A549 (cell line): ENCODE results near the gene LMO1. TPM values are rescaled to one million over a fixed set of nuclear protein-coding genes. Genes with fewer than 3 reads are reported as not detected.

Experiments
- ATAC-seq, 2 experiments: fragments of 200-7000 bp in 1 of 2; fragments of >200 bp in 1 of 2; cut with Nextera tagmentation in 1 of 2; cut with Tn5 transposase in 1 of 2; 3 replicates each; pipeline versions ENCODE4 v1.8.0 to v1.9.1; 2018 to 2020; ENCODE audit warnings: mild to moderate bottlenecking in 1 of 2, moderate library complexity in 1 of 2
- CTCF ChIA-PET: fragments of 300-600 bp; sonication (Branson Sonifier 250); formaldehyde crosslinking; extraction: SDS; loops from one replicate; lab custom pipeline; 2021; ENCODE audit warnings: antibody characterized with exemption, inconsistent platforms; lab: Yijun Ruan, JAX
- POLR2A ChIA-PET: fragments of 350-600 bp; formaldehyde crosslinking; extraction: SDS; loops from one replicate; lab custom pipeline; 2021; ENCODE audit warnings: antibody characterized with exemption, inconsistent platforms; lab: Yijun Ruan, JAX
- DNase-seq, 2 experiments: peaks; one replicate each; pipeline versions ENCODE4 v3.0.0 to v3.0.0-alpha.2; 2011 to 2016; ENCODE audit warnings: low read depth in 1 of 2, low spot score in 1 of 2
- FAIRE-seq: peaks from 2 replicates; lab custom pipeline; 2011; peaks lifted over from hg19 to GRCh38; lab: Jason Lieb, UNC
- H3K27ac ChIP-seq, 2 experiments: fragments of >200 bp; sonication (Bioruptor Twin); formaldehyde crosslinking; 3 replicates each; pipeline ENCODE4 v1.5.1; 2016 to 2017
- H3K4me1 ChIP-seq: fragments of >200 bp; sonication (Bioruptor Twin); formaldehyde crosslinking; 3 replicates; pipeline ENCODE4 v1.6.1; 2016
- H3K4me2 ChIP-seq: fragments of >200 bp; sonication (Bioruptor Twin); formaldehyde crosslinking; 3 replicates; pipeline ENCODE4 v1.6.1; 2016
- H3K4me3 ChIP-seq: fragments of >200 bp; sonication (Bioruptor Twin); formaldehyde crosslinking; 3 replicates; pipeline ENCODE4 v1.5.1; 2016
- H3K9me3 ChIP-seq: fragments of >200 bp; sonication (Bioruptor Twin); formaldehyde crosslinking; 3 replicates; pipeline ENCODE4 v1.6.1; 2016
- BHLHE40 ChIP-seq: IDR thresholded peaks from 2 replicates; pipeline ENCODE4 v1.6.1; 2012; ENCODE audit warnings: low read depth, low read length, inconsistent platforms
- CBX2 ChIP-seq: fragments of 200-600 bp; sonication (generic); IDR thresholded peaks from 2 replicates; pipeline ENCODE4 v1.6.1; 2016; ENCODE audit warnings: low read depth, mild to moderate bottlenecking, borderline replicate concordance
- CBX8 ChIP-seq: fragments of 200-600 bp; sonication (generic); IDR thresholded peaks from 2 replicates; pipeline ENCODE4 v1.6.1; 2016
- CEBPB ChIP-seq, 2 experiments: fragments of >200 bp in 1 of 2; sonication (Bioruptor Twin) in 1 of 2; formaldehyde crosslinking in 1 of 2; IDR thresholded peaks; 2 replicates each; pipeline ENCODE4 v1.6.1; 2012 to 2016
- CHD2 ChIP-seq: fragments of 150-350 bp; IDR thresholded peaks from 2 replicates; pipeline ENCODE4 v1.6.1; 2014; ENCODE audit warnings: low read length; ENCODE audit not compliant: partially characterized antibody
- CHD4 ChIP-seq: fragments of 200-600 bp; sonication (generic); IDR thresholded peaks from 2 replicates; pipeline ENCODE4 v1.6.1; 2016; ENCODE audit warnings: antibody characterized with exemption, mild to moderate bottlenecking, borderline replicate concordance
- ESRRA ChIP-seq: fragments of 150-350 bp; IDR thresholded peaks from 2 replicates; pipeline ENCODE4 v1.6.1; 2014; ENCODE audit warnings: mild to moderate bottlenecking, low read length, borderline replicate concordance
- FOSL2 ChIP-seq, 2 experiments: fragments of 450-650 bp in 1 of 2; fragments of >200 bp in 1 of 2; sonication (Bioruptor Twin) in 1 of 2; formaldehyde crosslinking; IDR thresholded peaks; 2 replicates each; pipeline versions ENCODE4 v1.5.0 to v1.6.1; 2016 to 2020; ENCODE audit warnings: mild to moderate bottlenecking in 1 of 2, moderate library complexity in 1 of 2
- FOXS1 ChIP-seq: fragments of 250-450 bp; sonication (Bioruptor Pico); IDR thresholded peaks from 2 replicates; pipeline ENCODE4 v1.5.0; 2020; ENCODE audit warnings: mild to moderate bottlenecking, moderate library complexity
- GATA3 ChIP-seq: IDR thresholded peaks from 2 replicates; pipeline ENCODE4 v1.6.1; 2012; ENCODE audit warnings: borderline replicate concordance
- HDAC2 ChIP-seq: fragments of 200-600 bp; sonication (generic); IDR thresholded peaks from 2 replicates; pipeline ENCODE4 v1.6.1; 2016
- HEYL ChIP-seq: fragments of 250-450 bp; sonication (Bioruptor Pico); IDR thresholded peaks from 2 replicates; pipeline ENCODE4 v1.8.0; 2021; ENCODE audit warnings: mild to moderate bottlenecking, moderate library complexity
- HOXA7 ChIP-seq: fragments of 250-450 bp; sonication (Bioruptor Pico); IDR thresholded peaks from 2 replicates; pipeline ENCODE4 v1.5.0; 2020; ENCODE audit warnings: mild to moderate bottlenecking, moderate library complexity
- HOXB5 ChIP-seq: fragments of 250-450 bp; sonication (Bioruptor Pico); IDR thresholded peaks from 2 replicates; pipeline ENCODE4 v1.5.0; 2020; ENCODE audit warnings: mild to moderate bottlenecking, moderate library complexity
- JUNB ChIP-seq: fragments of >200 bp; sonication (Bioruptor Twin); formaldehyde crosslinking; IDR thresholded peaks from 2 replicates; pipeline ENCODE4 v1.6.1; 2016
- KDM5A ChIP-seq: fragments of 200-600 bp; sonication (generic); IDR thresholded peaks from 2 replicates; pipeline ENCODE4 v1.6.1; 2016; ENCODE audit warnings: antibody characterized with exemption, mild to moderate bottlenecking
- NFE2L2 ChIP-seq: fragments of 150-350 bp; conservative IDR thresholded peaks from 2 replicates; pipeline ENCODE4 v1.6.1; 2014; ENCODE audit warnings: low read length
- NR3C1 ChIP-seq: fragments of >200 bp; sonication (Bioruptor Twin); formaldehyde crosslinking; IDR thresholded peaks from 3 replicates; pipeline ENCODE4 v1.6.1; 2017
- PHF8 ChIP-seq: fragments of 200-600 bp; sonication (generic); IDR thresholded peaks from 2 replicates; pipeline ENCODE4 v1.6.1; 2016; ENCODE audit warnings: low read depth, mild to moderate bottlenecking, antibody characterized with exemption, moderate library complexity, borderline replicate concordance
- RAD21 ChIP-seq, 2 experiments: fragments of >200 bp in 1 of 2; sonication (Bioruptor Twin) in 1 of 2; formaldehyde crosslinking in 1 of 2; IDR thresholded peaks in 1 of 2; conservative IDR thresholded peaks in 1 of 2; 2 replicates in 1 of 2; 3 replicates in 1 of 2; pipeline ENCODE4 v1.6.1; 2012 to 2018; ENCODE audit warnings: inconsistent platforms in 1 of 2
- RCOR1 ChIP-seq: fragments of 150-350 bp; IDR thresholded peaks from 2 replicates; pipeline ENCODE4 v1.6.1; 2014; ENCODE audit warnings: antibody characterized with exemption, low read length, low read depth
- SREBF2 ChIP-seq: fragments of 450-650 bp; IDR thresholded peaks from 2 replicates; pipeline ENCODE4 v1.6.1; 2014; ENCODE audit warnings: mild to moderate bottlenecking, moderate library complexity
- TFCP2L1 ChIP-seq: fragments of 250-450 bp; sonication (Bioruptor Pico); IDR thresholded peaks from 2 replicates; pipeline ENCODE4 v1.5.0; 2021; ENCODE audit warnings: mild to moderate bottlenecking
- TP53 ChIP-seq: fragments of 250-450 bp; sonication (Bioruptor Pico); IDR thresholded peaks from 2 replicates; pipeline ENCODE4 v1.5.0; 2021; ENCODE audit warnings: mild to moderate bottlenecking, moderate library complexity
- ZSCAN20 ChIP-seq: fragments of 250-450 bp; sonication (Bioruptor Pico); IDR thresholded peaks from 2 replicates; pipeline ENCODE4 v1.8.0; 2022; ENCODE audit warnings: mild to moderate bottlenecking, moderate library complexity
- WGBS: methylation state at CpG from one replicate; pipeline ENCODE4 v1.1.6; 2017; ENCODE audit errors: missing lambda C conversion rate; 5-methylcytosine and 5-hydroxymethylcytosine counted together
- polyA plus RNA-seq, 4 experiments: library from polyadenylated mRNA; depleted of rRNA in 3 of 4; stranded (reverse); fragments of >200 nt; fragmentation: RNase III in 1 of 4; extraction: RNeasy Plus Mini Kit Qiagen cat#74134 plus additional on column Dnase treatment in 1 of 4; gene quantifications; 2 replicates in 3 of 4; 3 replicates in 1 of 4; pipeline ENCODE4 v1.2.3, GENCODE V29; 2011 to 2017
- TF ChIP-seq, protein P1 (sequence below): IDR thresholded peaks from 2 replicates; pipeline ENCODE4 v1.6.1; 2012
- TF ChIP-seq, protein P2 (sequence below): fragments of >200 bp; sonication (Bioruptor Twin); formaldehyde crosslinking; IDR thresholded peaks from 3 replicates; pipeline ENCODE4 v1.6.1; 2016
- TF ChIP-seq, protein P3 (sequence below): fragments of 200-600 bp; sonication (generic); IDR thresholded peaks from 2 replicates; pipeline ENCODE4 v1.6.1; 2016; ENCODE audit warnings: antibody characterized with exemption, mild to moderate bottlenecking, moderate library complexity

The LMO1 gene
- polyA plus RNA-seq, 2 of the 4 experiments (the other 2 are of a cell fraction), result 0.18 to 2.7 TPM

DNA sequence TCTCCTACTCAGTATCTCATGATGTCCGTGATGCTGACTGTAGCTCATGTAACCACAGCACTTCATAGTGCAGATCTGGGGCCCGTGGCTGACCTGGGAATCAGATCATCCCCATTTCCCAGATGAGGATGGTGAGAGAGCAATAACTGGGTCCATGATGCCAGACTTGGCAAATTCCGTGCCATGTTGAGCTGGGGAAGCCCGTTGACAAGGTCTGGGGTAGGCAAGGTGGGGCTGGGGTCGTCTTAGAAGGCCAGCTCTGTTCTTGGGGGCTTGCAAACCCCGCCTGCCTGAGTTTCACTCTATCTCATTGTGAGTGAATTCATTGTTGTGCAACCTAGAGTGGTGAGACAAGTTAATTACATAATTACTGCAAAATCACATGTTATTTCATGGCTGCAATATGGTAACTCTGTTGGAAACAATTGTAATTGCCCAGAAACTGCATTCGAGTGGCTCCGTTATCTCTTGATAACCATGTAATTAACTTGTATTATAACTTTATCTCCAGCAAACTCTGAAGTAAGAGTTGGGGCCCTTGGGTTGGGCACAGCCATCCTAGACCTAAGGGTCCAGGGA lies 41.7 kb downstream of the LMO1 start:
- no peak overlapping the region for H3K4me2 ChIP-seq
- WGBS, result 43% methylated on average over 7 of the region's 8 CpGs
- no peak for FAIRE-seq
- TF ChIP-seq CBX8 (no peak), CEBPB (IDR thresholded peaks at IDR 0.05) (no peak), NR3C1 (no peak), RAD21 (conservative IDR thresholded peaks at IDR 0.05 in 1 of 2, IDR thresholded peaks at IDR 0.05 in 1 of 2) (no peak), CBX2 (no peak), ESRRA (no peak), GATA3 (no peak), HEYL (no peak), FOXS1 (CRISPR knock-in tag) (no peak), NFE2L2 (no peak), FOSL2 (IDR thresholded peaks at IDR 0.05) (no peak), FOSL2 (CRISPR knock-in tag; IDR thresholded peaks at IDR 0.05) (no peak), RCOR1 (no peak), KDM5A (no peak), TP53 (no peak), HOXB5 (CRISPR knock-in tag) (no peak), JUNB (no peak), TFCP2L1 (CRISPR knock-in tag) (no peak)
- TF ChIP-seq, protein P1, sequence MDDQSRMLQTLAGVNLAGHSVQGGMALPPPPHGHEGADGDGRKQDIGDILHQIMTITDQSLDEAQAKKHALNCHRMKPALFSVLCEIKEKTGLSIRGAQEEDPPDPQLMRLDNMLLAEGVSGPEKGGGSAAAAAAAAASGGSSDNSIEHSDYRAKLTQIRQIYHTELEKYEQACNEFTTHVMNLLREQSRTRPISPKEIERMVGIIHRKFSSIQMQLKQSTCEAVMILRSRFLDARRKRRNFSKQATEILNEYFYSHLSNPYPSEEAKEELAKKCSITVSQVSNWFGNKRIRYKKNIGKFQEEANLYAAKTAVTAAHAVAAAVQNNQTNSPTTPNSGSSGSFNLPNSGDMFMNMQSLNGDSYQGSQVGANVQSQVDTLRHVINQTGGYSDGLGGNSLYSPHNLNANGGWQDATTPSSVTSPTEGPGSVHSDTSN, result no peak
- TF ChIP-seq, protein P2, sequence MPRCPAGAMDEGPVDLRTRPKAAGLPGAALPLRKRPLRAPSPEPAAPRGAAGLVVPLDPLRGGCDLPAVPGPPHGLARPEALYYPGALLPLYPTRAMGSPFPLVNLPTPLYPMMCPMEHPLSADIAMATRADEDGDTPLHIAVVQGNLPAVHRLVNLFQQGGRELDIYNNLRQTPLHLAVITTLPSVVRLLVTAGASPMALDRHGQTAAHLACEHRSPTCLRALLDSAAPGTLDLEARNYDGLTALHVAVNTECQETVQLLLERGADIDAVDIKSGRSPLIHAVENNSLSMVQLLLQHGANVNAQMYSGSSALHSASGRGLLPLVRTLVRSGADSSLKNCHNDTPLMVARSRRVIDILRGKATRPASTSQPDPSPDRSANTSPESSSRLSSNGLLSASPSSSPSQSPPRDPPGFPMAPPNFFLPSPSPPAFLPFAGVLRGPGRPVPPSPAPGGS, result no peak
- TF ChIP-seq, protein P3, sequence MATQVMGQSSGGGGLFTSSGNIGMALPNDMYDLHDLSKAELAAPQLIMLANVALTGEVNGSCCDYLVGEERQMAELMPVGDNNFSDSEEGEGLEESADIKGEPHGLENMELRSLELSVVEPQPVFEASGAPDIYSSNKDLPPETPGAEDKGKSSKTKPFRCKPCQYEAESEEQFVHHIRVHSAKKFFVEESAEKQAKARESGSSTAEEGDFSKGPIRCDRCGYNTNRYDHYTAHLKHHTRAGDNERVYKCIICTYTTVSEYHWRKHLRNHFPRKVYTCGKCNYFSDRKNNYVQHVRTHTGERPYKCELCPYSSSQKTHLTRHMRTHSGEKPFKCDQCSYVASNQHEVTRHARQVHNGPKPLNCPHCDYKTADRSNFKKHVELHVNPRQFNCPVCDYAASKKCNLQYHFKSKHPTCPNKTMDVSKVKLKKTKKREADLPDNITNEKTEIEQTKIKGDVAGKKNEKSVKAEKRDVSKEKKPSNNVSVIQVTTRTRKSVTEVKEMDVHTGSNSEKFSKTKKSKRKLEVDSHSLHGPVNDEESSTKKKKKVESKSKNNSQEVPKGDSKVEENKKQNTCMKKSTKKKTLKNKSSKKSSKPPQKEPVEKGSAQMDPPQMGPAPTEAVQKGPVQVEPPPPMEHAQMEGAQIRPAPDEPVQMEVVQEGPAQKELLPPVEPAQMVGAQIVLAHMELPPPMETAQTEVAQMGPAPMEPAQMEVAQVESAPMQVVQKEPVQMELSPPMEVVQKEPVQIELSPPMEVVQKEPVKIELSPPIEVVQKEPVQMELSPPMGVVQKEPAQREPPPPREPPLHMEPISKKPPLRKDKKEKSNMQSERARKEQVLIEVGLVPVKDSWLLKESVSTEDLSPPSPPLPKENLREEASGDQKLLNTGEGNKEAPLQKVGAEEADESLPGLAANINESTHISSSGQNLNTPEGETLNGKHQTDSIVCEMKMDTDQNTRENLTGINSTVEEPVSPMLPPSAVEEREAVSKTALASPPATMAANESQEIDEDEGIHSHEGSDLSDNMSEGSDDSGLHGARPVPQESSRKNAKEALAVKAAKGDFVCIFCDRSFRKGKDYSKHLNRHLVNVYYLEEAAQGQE, result no peak
- TF ChIP-seq, all 56 proteins: peak for 0
- no peak for DNase-seq
- no peaks in the 10 kb centered on the region; the same call in 2 of the 3 replicates for H3K4me1 ChIP-seq
- H3K9me3 ChIP-seq, result no peaks in the 10 kb centered on the region
- no peak for ATAC-seq
- no peak overlapping the region for H3K4me3 ChIP-seq
- POLR2A ChIA-PET, result no interaction called here
- CTCF ChIA-PET, result interaction anchor here (1.0 to 20.9 kb wide), 8 partner anchors 9 to 343 kb away, joined by 3 to 424 read pairs (median 16); partner anchors contain the start of gene LMO1
- H3K27ac ChIP-seq, result no peak overlapping the region

DNA sequence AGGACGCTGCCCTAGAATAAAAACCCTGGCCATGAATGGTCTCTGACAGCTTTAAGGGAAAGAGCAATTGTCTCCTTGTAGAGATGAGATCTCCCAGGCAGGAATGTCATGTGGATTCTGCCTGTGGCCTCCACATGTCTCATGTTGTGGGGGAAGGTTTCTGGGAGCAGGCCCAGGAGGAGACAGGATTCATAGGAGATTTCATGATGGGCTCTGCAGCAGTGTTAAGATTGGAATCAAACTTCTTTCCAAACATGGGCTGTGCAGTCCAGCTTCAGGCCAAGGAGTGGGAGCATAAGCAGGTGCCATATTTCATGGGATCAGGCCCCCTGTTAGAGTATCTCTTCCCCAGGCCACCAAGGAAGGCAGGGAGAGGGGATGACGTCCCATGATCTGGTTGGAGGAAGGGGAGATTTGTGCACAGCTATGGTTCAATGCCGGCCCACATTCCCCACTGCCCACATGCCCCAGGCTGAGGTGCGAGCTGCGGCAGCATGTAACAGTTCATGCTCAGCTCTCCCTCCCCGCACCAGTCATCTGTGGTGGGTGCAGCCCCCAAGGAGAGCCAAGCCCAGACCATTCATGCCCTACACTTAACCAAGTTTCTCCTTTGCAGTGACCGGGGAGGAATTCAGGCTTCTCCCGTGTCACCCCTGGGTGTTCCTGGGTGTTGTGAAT lies 42.5 kb downstream of the LMO1 start:
- ChIA-PET CTCF (interaction anchor here (0.9 to 20.9 kb wide), 15 partner anchors 7 to 383 kb away, joined by 3 to 424 read pairs (median 6); partner anchors contain the start of gene LMO1), POLR2A (no interaction called here)
- FAIRE-seq (no peak), DNase-seq (no peak), ATAC-seq (no peak)
- Histone ChIP-seq H3K9me3 (no peaks in the 10 kb centered on the region), H3K4me1 (no peaks in the 10 kb centered on the region), H3K4me2 (no peak overlapping the region), H3K27ac (no peak overlapping the region), H3K4me3 (no peak overlapping the region)
- 79% methylated on average over 8 of the region's 8 CpGs for WGBS
- TF ChIP-seq CHD2, result no peak
- no peak for TF ChIP-seq GATA3
- TF ChIP-seq HDAC2, result no peak
- TF ChIP-seq HOXA7, result no peak
- TF ChIP-seq ESRRA, result no peak
- no peak for TF ChIP-seq ZSCAN20
- no peak for TF ChIP-seq NFE2L2
- TF ChIP-seq RCOR1, result no peak
- no peak for TF ChIP-seq PHF8
- TF ChIP-seq BHLHE40, result no peak
- TF ChIP-seq, protein P3, result no peak
- no peak for TF ChIP-seq JUNB
- no peak for TF ChIP-seq SREBF2
- TF ChIP-seq CHD4, result no peak
